ENCODE results near the gene SRMS. TPM values are rescaled to one million over a fixed set of nuclear protein-coding genes. Genes with fewer than 3 reads are reported as not detected.

SRMS gene, protein sequence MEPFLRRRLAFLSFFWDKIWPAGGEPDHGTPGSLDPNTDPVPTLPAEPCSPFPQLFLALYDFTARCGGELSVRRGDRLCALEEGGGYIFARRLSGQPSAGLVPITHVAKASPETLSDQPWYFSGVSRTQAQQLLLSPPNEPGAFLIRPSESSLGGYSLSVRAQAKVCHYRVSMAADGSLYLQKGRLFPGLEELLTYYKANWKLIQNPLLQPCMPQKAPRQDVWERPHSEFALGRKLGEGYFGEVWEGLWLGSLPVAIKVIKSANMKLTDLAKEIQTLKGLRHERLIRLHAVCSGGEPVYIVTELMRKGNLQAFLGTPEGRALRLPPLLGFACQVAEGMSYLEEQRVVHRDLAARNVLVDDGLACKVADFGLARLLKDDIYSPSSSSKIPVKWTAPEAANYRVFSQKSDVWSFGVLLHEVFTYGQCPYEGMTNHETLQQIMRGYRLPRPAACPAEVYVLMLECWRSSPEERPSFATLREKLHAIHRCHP
- 0.35 TPM in 1 of 2 replicates, not detected in the other for total RNA-seq

DNA sequence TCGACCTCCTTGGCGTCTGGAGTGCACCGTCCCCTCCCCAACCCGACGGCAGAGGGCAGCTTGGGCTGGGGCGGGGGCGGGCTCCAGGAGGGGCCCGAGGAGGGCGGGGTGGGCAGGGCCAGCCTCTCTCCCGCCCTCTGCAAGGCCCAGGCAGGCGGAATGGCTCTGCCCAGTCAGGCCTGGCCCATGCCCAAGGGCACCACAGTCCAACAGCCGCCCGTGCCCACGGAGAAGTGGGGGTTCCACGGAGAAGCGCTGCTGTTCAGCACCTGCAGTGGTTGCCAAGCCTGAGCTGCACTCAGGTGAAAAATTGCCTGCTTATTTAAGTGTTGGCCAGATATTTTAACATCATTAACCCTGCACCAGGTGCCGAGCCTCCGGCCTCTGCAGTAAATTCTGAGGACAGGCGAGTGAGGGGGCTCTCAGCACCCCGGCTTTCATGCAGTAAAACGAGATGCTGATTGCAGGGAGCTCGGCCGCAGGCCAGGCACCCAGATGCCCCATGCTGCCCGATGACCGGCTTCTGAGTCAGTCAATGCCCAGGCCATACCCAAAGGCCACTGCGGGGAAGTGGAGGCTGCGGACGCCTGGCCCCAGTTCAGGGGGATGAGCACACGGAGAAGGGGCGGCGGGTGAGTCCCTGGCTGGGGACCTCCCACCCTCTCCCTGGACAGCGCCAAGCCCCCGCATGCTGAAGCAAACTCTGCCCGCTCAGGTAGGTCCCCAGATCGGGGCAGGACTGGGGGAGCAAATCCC lies at the start of gene SRMS:
Gene SRMS, minus strand, starts transcription at position 25 of the 756 bp plus-strand sequence. CDS start 286 bp downstream, outside the sequence.

DNA sequence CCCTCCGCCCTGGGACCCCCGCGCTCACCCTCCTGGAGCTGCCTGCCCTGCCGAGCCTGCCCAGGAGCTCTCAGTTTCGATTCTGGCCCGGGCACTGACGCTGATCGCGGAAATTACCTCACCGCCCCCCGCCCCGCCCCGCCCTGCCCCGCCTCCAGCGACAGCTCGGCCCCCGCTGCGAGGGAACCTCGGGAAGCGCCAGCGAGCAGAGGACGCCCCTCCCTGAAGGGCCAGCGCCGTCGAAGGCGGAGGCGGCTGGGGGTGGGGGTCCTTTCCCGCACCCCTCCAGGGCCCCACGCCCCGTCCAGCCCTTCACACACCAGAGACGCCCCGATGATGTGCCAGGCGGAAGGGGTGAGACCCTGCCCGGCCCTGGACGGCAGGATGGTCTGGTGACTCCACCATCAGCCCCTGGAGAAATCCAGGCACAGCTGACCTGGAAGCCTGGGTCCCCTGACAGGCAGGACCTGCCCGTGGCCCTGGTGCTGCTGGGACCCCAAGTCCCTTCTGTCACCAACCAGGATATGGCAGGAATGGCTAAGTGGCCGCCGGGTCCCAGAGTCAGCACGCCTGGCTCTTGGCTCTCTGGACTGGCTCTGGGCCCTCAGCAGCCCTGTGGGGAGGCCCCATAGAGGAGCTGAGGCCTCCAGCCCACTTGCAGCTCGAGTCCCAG lies 26.7 kb upstream of the SRMS start, which contains the start of gene HELZ2:
Gene HELZ2, minus strand, starts transcription at position 84 of the 673 bp plus-strand sequence. CDS start 1,854 bp downstream, outside the sequence.

DNA sequence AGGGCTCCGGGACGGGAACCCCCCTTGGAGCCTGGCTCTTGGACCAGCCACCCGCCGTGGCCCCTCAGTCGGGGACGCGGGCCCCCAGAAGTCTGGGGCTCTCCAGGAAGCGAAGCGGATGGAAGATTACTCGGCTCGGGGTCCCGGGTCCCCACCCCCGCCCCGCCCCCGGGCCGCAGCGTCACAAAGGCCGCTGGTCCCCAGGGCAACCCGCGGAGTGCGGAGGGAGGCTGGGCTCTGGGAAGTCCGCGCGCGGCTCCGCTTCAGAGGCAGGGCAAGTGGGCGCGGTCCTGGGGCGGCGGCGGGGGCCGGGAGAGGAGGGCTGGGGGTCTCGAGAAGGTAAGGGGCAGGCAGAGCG lies 6.4 kb upstream of the SRMS start, which contains the start of gene FNDC11:
Gene FNDC11, plus strand, starts transcription at position 227 of the 358 bp plus-strand sequence. CDS start 1,505 bp downstream, outside the sequence.

DNA sequence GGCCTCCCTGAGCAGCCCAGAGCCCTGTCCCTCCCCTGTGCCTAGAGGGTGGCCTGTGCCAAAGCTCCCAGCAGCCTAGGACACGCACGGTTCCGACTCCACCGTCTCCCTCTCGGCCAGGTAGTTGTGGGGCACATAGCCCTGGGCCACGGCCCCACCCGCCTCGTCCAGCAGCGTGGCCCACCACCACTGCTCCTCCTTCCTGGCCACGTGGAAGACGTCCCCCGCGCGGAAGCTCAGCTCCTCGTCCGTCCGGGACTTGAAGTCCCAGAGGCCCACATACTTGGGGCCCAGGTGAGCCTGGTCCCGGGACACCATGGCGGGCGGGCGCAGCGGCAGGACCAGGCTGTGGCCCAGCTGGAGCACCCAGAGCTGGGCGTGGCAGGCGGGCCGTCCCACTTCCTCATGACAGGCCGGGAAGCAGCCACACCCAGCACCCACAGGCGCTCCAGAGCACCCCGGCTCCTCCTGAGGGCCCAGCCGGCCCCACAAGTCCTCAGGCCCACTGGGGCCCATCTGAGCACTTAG lies 10.5 kb downstream of the SRMS start, which contains the start of gene PTK6:
Gene PTK6, minus strand, starts transcription at position 380 of the 528 bp plus-strand sequence. Its CDS starts 62 bp downstream, at position 318.

DNA sequence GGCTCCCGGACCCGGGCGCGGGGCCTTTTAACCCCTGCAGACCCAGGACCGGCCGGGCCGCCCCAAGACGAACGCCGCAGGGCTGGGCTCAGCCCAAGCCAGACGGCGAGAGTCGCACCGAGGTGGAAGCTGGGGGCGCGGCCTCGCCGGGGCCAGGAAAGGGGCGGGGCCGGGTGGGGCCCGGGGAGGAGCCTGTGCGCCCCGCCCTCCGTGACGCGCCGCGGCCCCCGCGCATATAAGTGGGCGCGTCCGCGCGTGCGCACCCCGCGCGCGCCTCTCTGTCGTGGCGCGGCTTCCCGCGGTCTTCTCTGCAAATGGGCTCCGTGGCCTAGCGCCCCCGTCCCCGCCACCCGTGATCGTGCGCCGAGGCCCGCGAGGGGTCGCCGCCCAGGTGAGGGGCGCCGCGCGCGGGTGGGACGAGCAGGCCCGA lies 27.0 kb downstream of the SRMS start, which contains the start of gene PPDPF:
Gene PPDPF, plus strand, starts transcription at position 262 of the 430 bp plus-strand sequence. CDS start 544 bp downstream, outside the sequence.

DNA sequence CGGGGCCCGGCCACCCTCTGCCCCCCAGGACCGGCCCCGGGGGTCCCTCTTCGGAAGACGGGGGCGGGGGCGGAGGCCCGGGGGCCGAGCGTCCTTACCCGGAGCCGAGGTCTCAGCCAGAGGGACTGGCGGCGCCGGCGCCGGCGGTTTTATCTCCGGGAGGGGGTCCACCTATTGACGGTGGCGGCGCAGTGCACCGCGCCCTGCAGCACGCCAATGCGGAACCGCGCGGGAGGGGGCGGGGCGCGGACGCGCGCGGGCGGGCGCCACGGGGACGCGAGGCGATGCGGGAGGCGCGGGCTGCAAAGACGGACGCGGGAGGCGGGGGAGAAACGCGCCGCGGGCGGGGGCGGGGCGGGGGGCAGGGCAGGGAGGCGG lies 48.6 kb downstream of the SRMS start, which contains the start of gene EEF1A2:
Gene EEF1A2, minus strand, starts transcription at position 124 of the 378 bp plus-strand sequence. CDS start 1,320 bp downstream, outside the sequence.

Other genes with a start within 250 kb of the SRMS start
- gene CHRNA4, start 186.4 kb downstream of the SRMS start, total RNA-seq = not detected in 2 replicates
- not detected in 2 replicates for gene KCNQ2, start 75.1 kb downstream of the SRMS start, total RNA-seq
- gene EEF1A2, start 48.7 kb downstream of the SRMS start, total RNA-seq = 2.3 and 3.2 TPM in 2 replicates
- 228 and 415 TPM in 2 replicates for gene PPDPF, start 27.0 kb downstream of the SRMS start, total RNA-seq
- gene PTK6, start 10.4 kb downstream of the SRMS start, total RNA-seq = 0.70 and 1.2 TPM in 2 replicates
- gene FNDC11, start 6.4 kb upstream of the SRMS start, total RNA-seq = 0.42 and 1.3 TPM in 2 replicates
- gene HELZ2, start 26.5 kb upstream of the SRMS start, total RNA-seq = 21.7 and 26.6 TPM in 2 replicates
- gene GMEB2, start 79.4 kb upstream of the SRMS start, total RNA-seq = 7.5 and 11.6 TPM in 2 replicates
- 4.1 and 5.6 TPM in 2 replicates for gene STMN3, start 105.7 kb upstream of the SRMS start, total RNA-seq
- 12.5 and 13.0 TPM in 2 replicates for gene RTEL1, start 110.6 kb upstream of the SRMS start, total RNA-seq
- gene TNFRSF6B, start 148.9 kb upstream of the SRMS start, total RNA-seq = 31.8 and 39.1 TPM in 2 replicates
- gene ARFRP1, start 160.2 kb upstream of the SRMS start, total RNA-seq = 37.6 and 49.9 TPM in 2 replicates
- gene ZGPAT, start 160.3 kb upstream of the SRMS start, total RNA-seq = 22.0 and 35.1 TPM in 2 replicates
- gene LIME1, start 188.9 kb upstream of the SRMS start, total RNA-seq = 6.3 and 10.9 TPM in 2 replicates
- gene SLC2A4RG, start 192.0 kb upstream of the SRMS start, total RNA-seq = 88.0 and 107 TPM in 2 replicates

All from airway epithelial cell (primary cell).